MM.1S (cell line): ENCODE data around the gene TUBGCP6.

Experiments
- EZH2 ChIP-seq: fragments of 300-600 bp; sonication (generic); optimal IDR thresholded peaks from 2 replicates; pipeline ENCODE3; 2017; ENCODE audit warnings: low read depth, mild to moderate bottlenecking, antibody characterized with exemption, low read length, mixed read lengths
- EZH2phosphoT487 ChIP-seq: fragments of 300-600 bp; sonication (generic); IDR thresholded peaks from 2 replicates; pipeline ENCODE4 v1.6.1; 2018; ENCODE audit warnings: antibody characterized with exemption, low read length
- TF ChIP-seq, protein P1 (sequence below): fragments of 300-600 bp; sonication (generic); IDR thresholded peaks from 2 replicates; pipeline ENCODE4 v1.5.1; 2016; ENCODE audit warnings: antibody characterized with exemption, low read length, mixed read lengths

DNA sequence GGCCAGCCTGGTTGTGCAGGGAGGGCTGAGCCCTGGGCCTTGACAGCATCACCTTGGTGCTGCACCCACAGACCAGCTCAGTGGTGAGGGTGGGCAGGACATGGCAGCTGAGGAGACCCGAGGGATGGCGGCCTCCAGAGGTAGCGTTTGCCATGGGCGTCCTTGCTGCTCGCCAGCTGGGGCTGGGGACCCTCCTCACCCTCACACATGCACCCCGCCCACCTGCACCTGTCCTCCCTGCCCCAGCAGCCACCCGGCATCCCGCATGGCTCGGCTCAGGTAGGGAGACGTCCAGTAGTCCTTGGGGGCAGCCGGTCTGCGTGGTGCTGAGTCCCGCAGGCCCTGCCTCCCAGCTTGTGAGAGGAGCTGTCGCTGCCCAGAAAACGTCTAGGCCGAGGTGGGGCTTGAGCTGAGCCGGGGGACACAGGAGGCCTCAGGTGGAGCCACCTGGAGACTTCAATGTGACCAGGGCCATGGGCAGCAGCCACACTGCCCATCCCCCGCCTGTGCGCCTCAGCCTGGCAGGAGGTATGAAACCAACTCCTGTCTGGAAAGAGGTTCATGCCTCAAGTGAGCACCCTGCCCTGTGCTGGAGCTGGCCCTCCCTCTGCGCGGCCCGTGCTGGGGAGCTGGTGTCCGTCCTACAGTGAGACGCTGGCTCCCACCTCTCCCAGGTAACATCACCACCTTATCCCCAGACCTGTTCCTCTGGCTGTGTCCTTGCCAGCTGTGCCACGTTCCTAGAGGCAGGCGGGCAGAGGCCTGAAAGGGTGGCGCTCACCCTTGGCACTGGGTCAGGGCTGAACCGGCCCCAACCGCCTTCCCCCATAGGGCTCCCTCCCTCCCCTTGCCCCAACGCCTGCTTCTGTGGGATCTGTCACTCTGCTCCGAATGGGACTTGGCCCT is 62.4 kb downstream of the TUBGCP6 start:
- TF ChIP-seq EZH2phosphoT487 (no peak), EZH2 (no peak)
- TF ChIP-seq, protein P1, sequence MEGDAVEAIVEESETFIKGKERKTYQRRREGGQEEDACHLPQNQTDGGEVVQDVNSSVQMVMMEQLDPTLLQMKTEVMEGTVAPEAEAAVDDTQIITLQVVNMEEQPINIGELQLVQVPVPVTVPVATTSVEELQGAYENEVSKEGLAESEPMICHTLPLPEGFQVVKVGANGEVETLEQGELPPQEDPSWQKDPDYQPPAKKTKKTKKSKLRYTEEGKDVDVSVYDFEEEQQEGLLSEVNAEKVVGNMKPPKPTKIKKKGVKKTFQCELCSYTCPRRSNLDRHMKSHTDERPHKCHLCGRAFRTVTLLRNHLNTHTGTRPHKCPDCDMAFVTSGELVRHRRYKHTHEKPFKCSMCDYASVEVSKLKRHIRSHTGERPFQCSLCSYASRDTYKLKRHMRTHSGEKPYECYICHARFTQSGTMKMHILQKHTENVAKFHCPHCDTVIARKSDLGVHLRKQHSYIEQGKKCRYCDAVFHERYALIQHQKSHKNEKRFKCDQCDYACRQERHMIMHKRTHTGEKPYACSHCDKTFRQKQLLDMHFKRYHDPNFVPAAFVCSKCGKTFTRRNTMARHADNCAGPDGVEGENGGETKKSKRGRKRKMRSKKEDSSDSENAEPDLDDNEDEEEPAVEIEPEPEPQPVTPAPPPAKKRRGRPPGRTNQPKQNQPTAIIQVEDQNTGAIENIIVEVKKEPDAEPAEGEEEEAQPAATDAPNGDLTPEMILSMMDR, result no peak
